Activated T-helper 17 cell treated with anti-CD3 and anti-CD28 coated beads, Interleukin-2, amount 50 U/mL, for 72 hours (primary cell): Measurements from ENCODE around the gene FGFR3. TPM values are rescaled to one million over a fixed set of nuclear protein-coding genes. Genes with fewer than 3 reads are reported as not detected.

Experiments used
- ATAC-seq: fragments of 150-1000 bp; cut with Tn5 transposase; replicated peaks from 2 replicates; pipeline ENCODE4 v1.10.0; 2021; ENCODE audit warnings: mild to moderate bottlenecking, moderate library complexity
- H3K27ac Mint-ChIP-seq: one replicate; pipeline ENCODE4 v1.8.0; 2022; ENCODE audit warnings: mixed read lengths
- H3K27me3 Mint-ChIP-seq: one replicate; pipeline ENCODE4 v1.8.0; 2022; ENCODE audit warnings: mixed read lengths
- H3K36me3 Mint-ChIP-seq: one replicate; pipeline ENCODE4 v1.8.0; 2022; ENCODE audit warnings: low read depth, mild to moderate bottlenecking, mixed read lengths
- H3K4me1 Mint-ChIP-seq: one replicate; pipeline ENCODE4 v1.8.0; 2022; ENCODE audit warnings: mixed read lengths
- H3K4me3 Mint-ChIP-seq: one replicate; pipeline ENCODE4 v1.8.0; 2022; ENCODE audit warnings: mild to moderate bottlenecking, mixed read lengths
- H3K9me3 Mint-ChIP-seq: one replicate; pipeline ENCODE4 v1.8.0; 2022; ENCODE audit warnings: mixed read lengths
- total RNA-seq, 2 donors: library from RNA; stranded (reverse); gene quantifications; one replicate each; pipeline ENCODE4 v1.2.3, GENCODE V29; 2022

Gene FGFR3
- total RNA-seq, 2 donors from 2014 or later = 0.05 TPM; not detected in 1

GRCh38 chr4:1851575-1852410, 58.7 kb downstream of the FGFR3 start:
- Mint-ChIP-seq H3K36me3 (peaks cover 31% of the 10 kb centered on the region), H3K27ac (peak overlapping the region; percentile 83), H3K4me1 (peaks cover 17% of the 10 kb centered on the region), H3K27me3 (no peaks in the 10 kb centered on the region), H3K9me3 (no peaks in the 10 kb centered on the region), H3K4me3 (no peak overlapping the region)
- no peak for ATAC-seq

GRCh38 chr4:1852904-1853623, 60.0 kb downstream of the FGFR3 start:
- Mint-ChIP-seq H3K27ac (peak overlapping the region; percentile 61), H3K9me3 (no peaks in the 10 kb centered on the region), H3K4me1 (peaks cover 17% of the 10 kb centered on the region), H3K4me3 (peak overlapping the region; percentile 37), H3K27me3 (no peaks in the 10 kb centered on the region), H3K36me3 (peaks cover 22% of the 10 kb centered on the region)
- no peak for ATAC-seq

DNA sequence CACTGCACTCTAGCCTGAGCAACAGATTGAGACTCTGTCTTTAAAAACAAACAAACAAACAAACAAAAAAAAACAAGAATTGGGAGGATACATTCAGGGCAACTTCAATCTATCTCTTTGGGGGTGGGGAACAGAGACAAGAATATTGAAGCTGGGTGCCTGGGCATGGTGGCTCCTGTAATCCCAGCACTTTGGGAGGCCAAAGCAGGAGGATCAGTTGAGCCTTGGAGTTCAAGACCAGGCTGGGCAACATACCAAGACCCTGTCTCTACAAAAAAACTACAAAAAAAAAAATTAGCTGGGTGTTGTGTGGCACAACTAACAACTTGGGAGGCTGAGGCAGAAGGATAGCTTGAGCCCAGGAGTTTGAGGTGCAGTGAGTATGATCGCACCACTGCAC, 61.7 kb downstream of the FGFR3 start:
- Mint-ChIP-seq H3K9me3 (no peaks in the 10 kb centered on the region), H3K27ac (peak overlapping the region; percentile 79), H3K27me3 (no peaks in the 10 kb centered on the region), H3K4me1 (peaks cover 22% of the 10 kb centered on the region), H3K36me3 (peaks cover 17% of the 10 kb centered on the region), H3K4me3 (peak overlapping the region; percentile 78)
- no peak for ATAC-seq

GRCh38 chr4:1855333-1856070, 62.4 kb downstream of the FGFR3 start:
- Mint-ChIP-seq H3K36me3 (peaks cover 17% of the 10 kb centered on the region), H3K9me3 (no peaks in the 10 kb centered on the region), H3K4me1 (peaks cover 22% of the 10 kb centered on the region), H3K27ac (peak overlapping the region; percentile 79), H3K4me3 (peak overlapping the region; percentile 78), H3K27me3 (no peaks in the 10 kb centered on the region)
- ATAC-seq = peak; percentile 43

GRCh38 chr4:1856071-1856942, 63.2 kb downstream of the FGFR3 start, which contains the start of gene LETM1:
TSS of gene LETM1 (minus strand) at chr4:1856156. CDS start at chr4:1855950, 206 bp downstream.
- H3K4me3 Mint-ChIP-seq = peak within 1 kb of the TSS; percentile 78
- no peaks in the 10 kb centered on the region for H3K9me3 Mint-ChIP-seq
- ATAC-seq = peak; percentile 95
- peaks cover 17% of the 10 kb centered on the region for H3K36me3 Mint-ChIP-seq
- no peaks in the 10 kb centered on the region for H3K27me3 Mint-ChIP-seq
- H3K4me1 Mint-ChIP-seq = peaks cover 22% of the 10 kb centered on the region
- peak within 1 kb of the TSS; percentile 79 for H3K27ac Mint-ChIP-seq

DNA sequence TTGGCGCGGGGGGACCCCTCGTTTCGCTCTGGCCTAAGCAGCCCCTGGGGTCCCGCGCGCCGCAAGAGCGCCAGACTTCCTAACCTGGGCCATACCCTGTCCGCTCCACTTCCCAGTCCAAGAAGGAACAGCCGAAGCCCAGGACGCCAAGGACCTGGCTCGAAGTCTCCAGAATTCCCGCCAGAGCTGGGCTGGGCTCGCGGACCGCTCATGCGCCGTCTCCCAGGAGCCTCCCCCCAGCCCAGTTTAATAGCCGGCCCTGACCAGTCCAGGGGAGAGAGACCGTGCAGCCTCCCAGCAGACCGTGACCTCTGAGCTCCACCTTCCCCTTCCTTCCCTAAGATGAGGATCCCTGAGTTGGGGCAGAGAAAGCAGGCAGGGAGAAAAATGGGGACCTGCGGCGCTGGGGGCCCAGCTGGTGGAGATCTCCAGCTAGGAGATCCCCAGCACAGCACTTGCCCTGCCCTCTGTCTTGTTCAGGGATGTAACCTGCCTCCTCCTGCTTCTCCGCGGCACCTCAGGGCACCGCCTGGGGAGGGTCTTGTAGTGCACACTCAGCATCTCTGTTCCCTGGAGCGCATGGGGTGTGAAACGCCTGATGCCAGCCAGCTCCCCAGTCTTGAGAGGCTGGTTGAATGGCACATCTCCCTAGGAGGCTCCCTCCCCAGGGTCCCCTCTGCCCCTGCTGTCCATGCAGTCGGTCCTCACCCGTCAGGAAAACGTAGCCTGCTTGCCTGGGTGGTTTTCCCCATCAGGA, 64.0 kb downstream of the FGFR3 start:
- peak overlapping the region; percentile 78 for H3K4me3 Mint-ChIP-seq
- no peak for ATAC-seq
- no peaks in the 10 kb centered on the region for H3K27me3 Mint-ChIP-seq
- no peaks in the 10 kb centered on the region for H3K9me3 Mint-ChIP-seq
- H3K27ac Mint-ChIP-seq = peak overlapping the region; percentile 67
- H3K36me3 Mint-ChIP-seq = peaks cover 17% of the 10 kb centered on the region
- H3K4me1 Mint-ChIP-seq = peaks cover 16% of the 10 kb centered on the region

DNA sequence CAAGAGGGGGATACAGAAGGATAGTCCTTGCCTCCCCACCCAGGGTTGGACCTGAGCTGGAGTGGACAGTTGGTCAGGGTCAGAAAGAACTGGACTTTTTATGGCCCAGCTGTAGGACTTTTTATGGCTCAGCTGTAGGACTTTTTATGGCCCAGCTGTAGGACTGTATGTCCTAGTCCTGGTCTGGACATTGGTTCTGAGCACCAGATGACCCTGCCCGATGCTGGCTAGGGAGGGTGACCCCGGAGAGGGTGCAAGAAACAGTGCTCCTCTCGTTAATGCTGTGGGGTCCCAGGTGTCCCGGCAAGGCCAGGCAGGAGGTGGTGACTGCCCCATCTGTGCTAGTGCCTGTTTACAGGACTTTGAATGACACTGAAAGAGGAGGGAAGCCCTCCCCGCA, 64.8 kb downstream of the FGFR3 start:
- Mint-ChIP-seq H3K27ac (no peak overlapping the region), H3K9me3 (no peaks in the 10 kb centered on the region), H3K4me3 (peak overlapping the region; percentile 78), H3K36me3 (peaks cover 13% of the 10 kb centered on the region), H3K4me1 (peaks cover 14% of the 10 kb centered on the region), H3K27me3 (no peaks in the 10 kb centered on the region)
- no peak for ATAC-seq

Other genes starting within 250 kb of the FGFR3 start
- gene FAM53A, start 109.0 kb upstream of the FGFR3 start, total RNA-seq = 1 to 10 TPM; 1.8 to 2.6 TPM
- 100 to 1,000 TPM in 1 of 2 donors, 10 to 100 TPM in 1; 68.2 to 132 TPM for gene SLBP, start 81.0 kb upstream of the FGFR3 start, total RNA-seq
- gene TMEM129, start 72.0 kb upstream of the FGFR3 start, total RNA-seq = 10 to 100 TPM; 15.7 to 16.0 TPM
- gene TACC3, start 71.8 kb upstream of the FGFR3 start, total RNA-seq = 100 to 1,000 TPM; 151 to 204 TPM
- gene LETM1, start 62.9 kb downstream of the FGFR3 start, total RNA-seq = 10 to 100 TPM; 21.3 to 71.0 TPM
- gene NSD2, start 78.1 kb downstream of the FGFR3 start, total RNA-seq = 100 to 1,000 TPM; 187 to 239 TPM
- 10 to 100 TPM; 40.8 to 42.7 TPM for gene NELFA, start 215.7 kb downstream of the FGFR3 start, total RNA-seq